ENCODE data around the gene FBLN7.
A peak's percentile ranks its signal among the peaks of the same experiment; 100 is the strongest.
"Not testable (repeated sequence)": the region's sequence is repeated elsewhere in the genome, so short reads cannot be mapped to it uniquely, and the experiment has no call there.

FBLN7 gene

GRCh38 chr2:112108178-112108832 is 29.9 kb upstream of the FBLN7 start:
- no peak for TF ChIP-seq CTCF (IDR thresholded peaks at IDR 0.05)
- no peak for TF ChIP-seq ZFX (IDR thresholded peaks at IDR 0.05; ENCODE audit: borderline replicate concordance)
- no peak overlapping the region for H3K27ac ChIP-seq

GRCh38 chr2:112109278-112109677 is 28.9 kb upstream of the FBLN7 start:
- TF ChIP-seq ZFX (IDR thresholded peaks at IDR 0.05; ENCODE audit: borderline replicate concordance) = no peak
- TF ChIP-seq CTCF (IDR thresholded peaks at IDR 0.05) = no peak
- no peak overlapping the region for H3K27ac ChIP-seq

GRCh38 chr2:112110966-112111365 is 27.2 kb upstream of the FBLN7 start:
- no peak overlapping the region for H3K27ac ChIP-seq
- no peak for TF ChIP-seq CTCF (IDR thresholded peaks at IDR 0.05)
- no peak for TF ChIP-seq ZFX (IDR thresholded peaks at IDR 0.05; ENCODE audit: borderline replicate concordance)

GRCh38 chr2:112113354-112113753 is 24.8 kb upstream of the FBLN7 start:
- not testable (repeated sequence) for H3K27ac ChIP-seq

- no peak overlapping the region for H3K27ac ChIP-seq
- TF ChIP-seq CTCF (IDR thresholded peaks at IDR 0.05) = no peak
- no peak for TF ChIP-seq ZFX (IDR thresholded peaks at IDR 0.05; ENCODE audit: borderline replicate concordance)
These were observed 20.0 kb upstream of the FBLN7 start for GRCh38 chr2:112118148-112118547.

- no peak overlapping the region for H3K27ac ChIP-seq
- TF ChIP-seq CTCF (IDR thresholded peaks at IDR 0.05) (peak; percentile 74), ZFX (IDR thresholded peaks at IDR 0.05; ENCODE audit: borderline replicate concordance) (no peak)
These were observed 16.4 kb upstream of the FBLN7 start for GRCh38 chr2:112121682-112122254.

GRCh38 chr2:112129060-112129459 is 9.1 kb upstream of the FBLN7 start:
- TF ChIP-seq CTCF (IDR thresholded peaks at IDR 0.05) = no peak
- no peak for TF ChIP-seq ZFX (IDR thresholded peaks at IDR 0.05; ENCODE audit: borderline replicate concordance)
- H3K27ac ChIP-seq = no peak overlapping the region

GRCh38 chr2:112133344-112133743 is 4.8 kb upstream of the FBLN7 start:
- no peak overlapping the region for H3K27ac ChIP-seq
- TF ChIP-seq CTCF (IDR thresholded peaks at IDR 0.05) (no peak), ZFX (IDR thresholded peaks at IDR 0.05; ENCODE audit: borderline replicate concordance) (no peak)

Measured in 22Rv1 (cell line).